ENCODE measurements around the gene DGKZ. TPM values are rescaled to one million over a fixed set of nuclear protein-coding genes. Genes with fewer than 3 reads are reported as not detected.

DGKZ gene
- total RNA-seq, 2 experiments from 2014 or later: 159 to 166 TPM

- H3K27me3 Mint-ChIP-seq: peaks cover 18% of the 10 kb centered on the region
- peaks cover 0 to 22% of the 10 kb centered on the region in 2 experiments for H3K9me3 ChIP-seq (ENCODE audit: control insufficient read depth in 1 of 2, insufficient read depth in 1 of 2, low read length in 2 of 2)
- H3K9me3 Mint-ChIP-seq: no peaks in the 10 kb centered on the region
- peaks cover 34% of the 10 kb centered on the region for H3K4me1 ChIP-seq (ENCODE audit: insufficient read depth, low read length)
- ATAC-seq (ENCODE audit: poor library complexity): peak; percentile 47
- POLR2A ChIA-PET: interaction anchor here (0.6 to 1.0 kb wide), 4 partner anchors 10 to 1476 kb away, joined by 3 to 6 read pairs (median 3); no protein-coding TSS in a partner anchor
- H3K4me3 ChIP-seq (ENCODE audit: low read length): peak overlapping the region; percentile 73
- peak overlapping the region; percentile 80 for H3K4me3 Mint-ChIP-seq
- CTCF ChIA-PET: no interaction called here
- peak in 11 of 14 experiments; percentile 30 to 72 (median 54) for DNase-seq
- H3K27ac Mint-ChIP-seq: peak overlapping the region; percentile 57
- intact Hi-C loops (cut with DNase I, micrococcal nuclease): loop anchor here in 1 of 2 experiments (1.0 kb wide), 1 partner anchor 30 kb away; no protein-coding TSS in a partner anchor
- TF ChIP-seq CTCF (IDR thresholded peaks at IDR 0.05): no peak
- H3K36me3 Mint-ChIP-seq (ENCODE audit: low read depth): peaks cover 26% of the 10 kb centered on the region
- H3K27ac ChIP-seq (ENCODE audit: low read depth in 1 of 2, low read length in 2 of 2): peak overlapping the region in 1 of 2 donors; percentile 61
- peaks cover 4% of the 10 kb centered on the region for H3K4me1 Mint-ChIP-seq (ENCODE audit: low read depth)
- peaks cover 30% of the 10 kb centered on the region for H3K36me3 ChIP-seq (ENCODE audit: insufficient read depth, low read length)
- peaks cover 23 to 25% of the 10 kb centered on the region in 2 experiments for H3K27me3 ChIP-seq (ENCODE audit: control insufficient read depth in 1 of 2, insufficient read depth in 2 of 2, low read length in 2 of 2)
These were observed 33.2 kb downstream of the DGKZ start for GRCh38 chr11:46380340-46381047.

- DNase-seq (no peak), ATAC-seq (ENCODE audit: poor library complexity) (peak; percentile 13)
- peak within 1 kb of the TSS in 1 of 2 donors; percentile 61 for H3K27ac ChIP-seq (ENCODE audit: low read depth in 1 of 2, low read length in 2 of 2)
- TF ChIP-seq CTCF (IDR thresholded peaks at IDR 0.05): no peak
- ChIA-PET POLR2A (interaction anchor here (0.7 to 1.0 kb wide), 4 partner anchors 10 to 138 kb away, joined by 3 to 6 read pairs (median 3); no protein-coding TSS in a partner anchor), CTCF (no interaction called here)
- H3K4me1 ChIP-seq (ENCODE audit: insufficient read depth, low read length): peaks cover 34% of the 10 kb centered on the region
- Mint-ChIP-seq H3K9me3 (no peaks in the 10 kb centered on the region), H3K27ac (peak within 1 kb of the TSS; percentile 57), H3K4me1 (ENCODE audit: low read depth) (peaks cover 4% of the 10 kb centered on the region), H3K36me3 (ENCODE audit: low read depth) (peaks cover 23% of the 10 kb centered on the region), H3K27me3 (peaks cover 23% of the 10 kb centered on the region), H3K4me3 (peak within 1 kb of the TSS; percentile 84)
- peak within 1 kb of the TSS; percentile 73 for H3K4me3 ChIP-seq (ENCODE audit: low read length)
- H3K9me3 ChIP-seq (ENCODE audit: control insufficient read depth in 1 of 2, insufficient read depth in 1 of 2, low read length in 2 of 2): peaks cover 0 to 27% of the 10 kb centered on the region in 2 experiments
- intact Hi-C loops (cut with DNase I, micrococcal nuclease): loop anchor here in 1 of 2 experiments (1.0 kb wide), 1 partner anchor 31 kb away; no protein-coding TSS in a partner anchor
- H3K36me3 ChIP-seq (ENCODE audit: insufficient read depth, low read length): peaks cover 23% of the 10 kb centered on the region
- H3K27me3 ChIP-seq (ENCODE audit: control insufficient read depth in 1 of 2, insufficient read depth in 2 of 2, low read length in 2 of 2): peaks cover 23 to 29% of the 10 kb centered on the region in 2 experiments
These were observed 34.0 kb downstream of the DGKZ start, which contains the start of gene MDK for GRCh38 chr11:46381048-46381818. Gene MDK, plus strand, starts transcription at chr11:46381669. Its CDS starts 389 bp downstream, at chr11:46382058.
